Stimulated activated CD4-positive, alpha-beta T cell treated with anti-CD3 and anti-CD28 coated beads, Interleukin-1b, Interleukin-23, amount 100 ng/mL, for 4 hours (primary cell): ENCODE results near the gene GLRX3.
"Not testable (repeated sequence)": the region's sequence is repeated elsewhere in the genome, so short reads cannot be mapped to it uniquely, and the experiment has no call there.

Experiments
- DNase-seq, 2 donors: peaks; one replicate each; pipeline ENCODE4 v3.0.0-alpha.2; 2020; ENCODE audit warnings: low read depth in 2 of 2

Gene GLRX3

DNA sequence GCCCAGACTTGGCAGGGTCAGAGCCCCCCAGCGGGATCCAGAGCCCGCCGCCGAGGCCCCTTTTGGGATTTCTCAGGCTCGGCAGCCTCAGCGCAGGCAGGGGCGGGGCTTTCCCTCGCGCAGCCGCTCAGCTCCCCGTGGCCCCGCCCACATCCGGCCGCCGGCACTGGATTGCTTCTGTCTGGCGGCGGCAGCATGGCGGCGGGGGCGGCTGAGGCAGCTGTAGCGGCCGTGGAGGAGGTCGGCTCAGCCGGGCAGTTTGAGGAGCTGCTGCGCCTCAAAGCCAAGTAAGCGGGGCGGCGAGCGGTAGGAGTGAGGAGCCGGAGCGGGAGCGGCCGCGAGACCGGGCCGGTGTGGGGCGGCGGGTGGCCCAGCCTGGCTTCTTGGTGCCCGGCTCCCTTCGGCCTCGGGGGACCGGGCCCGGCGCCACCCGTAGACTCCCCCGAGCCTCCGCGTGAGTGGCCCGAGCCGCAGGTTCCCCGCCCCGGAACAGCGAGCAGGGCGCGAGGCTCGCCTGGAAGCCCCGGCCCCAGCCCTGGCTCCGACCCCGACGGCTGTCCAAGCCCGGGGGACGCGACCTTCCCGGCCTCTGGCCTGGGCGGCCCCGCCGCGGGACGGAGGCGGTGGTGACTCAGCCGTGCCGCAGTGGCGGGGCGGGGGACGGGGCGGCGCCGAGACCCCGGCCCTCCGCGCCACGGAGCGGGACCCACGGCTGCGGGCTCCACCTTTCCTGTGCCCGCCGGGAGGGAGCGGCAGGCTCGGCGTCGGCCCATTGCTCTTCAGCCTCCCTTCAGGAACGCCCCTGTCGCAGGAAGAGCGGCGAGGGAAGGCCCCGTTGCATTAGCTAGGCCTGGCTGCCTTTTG is at the start of gene GLRX3:
Gene GLRX3 (plus strand): TSS at position 166 of the 864 bp plus-strand sequence. CDS start 30 bp downstream, at position 196.
- DNase-seq = peak; percentile 83 to 95

DNA sequence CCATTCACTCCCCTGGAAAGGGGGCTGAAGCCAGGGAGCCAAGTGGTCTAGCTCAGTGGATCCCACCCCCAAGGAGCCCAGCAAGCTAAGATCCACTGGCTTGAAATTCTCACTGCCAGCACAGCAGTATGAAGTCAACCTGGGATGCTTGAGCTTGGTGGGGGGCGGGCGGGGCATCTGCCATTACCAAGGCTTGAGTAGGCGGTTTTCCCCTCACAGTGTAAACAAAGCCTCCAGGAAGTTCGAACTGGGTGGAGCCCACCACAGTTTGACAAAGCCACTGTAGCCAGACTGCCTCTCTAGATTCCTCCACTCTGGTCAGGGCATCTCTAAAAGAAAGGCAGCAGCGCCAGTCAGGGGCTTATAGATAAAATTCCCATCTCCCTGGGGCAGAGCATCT is 45.6 kb upstream of the GLRX3 start:
- not testable (repeated sequence) for DNase-seq

DNA sequence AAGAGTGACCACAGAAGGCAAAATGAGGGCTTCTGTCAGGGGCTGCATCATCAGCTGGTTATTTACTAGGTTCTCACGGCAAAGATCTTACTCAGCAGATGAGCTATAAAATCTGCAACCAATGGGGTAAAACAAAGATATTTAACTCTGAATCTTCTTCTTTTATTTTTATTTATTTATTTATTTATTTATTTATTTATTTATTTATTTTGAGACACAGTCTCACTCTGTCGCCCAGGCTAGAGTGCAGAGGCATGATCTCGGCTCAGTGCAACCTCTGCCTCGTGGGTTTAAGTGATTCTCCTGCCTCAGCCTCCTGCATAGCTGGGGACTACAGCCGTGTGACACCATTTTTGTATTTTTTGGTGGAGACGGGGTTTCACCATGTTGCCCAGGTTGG is 36.8 kb upstream of the GLRX3 start:
- DNase-seq = no peak

DNA sequence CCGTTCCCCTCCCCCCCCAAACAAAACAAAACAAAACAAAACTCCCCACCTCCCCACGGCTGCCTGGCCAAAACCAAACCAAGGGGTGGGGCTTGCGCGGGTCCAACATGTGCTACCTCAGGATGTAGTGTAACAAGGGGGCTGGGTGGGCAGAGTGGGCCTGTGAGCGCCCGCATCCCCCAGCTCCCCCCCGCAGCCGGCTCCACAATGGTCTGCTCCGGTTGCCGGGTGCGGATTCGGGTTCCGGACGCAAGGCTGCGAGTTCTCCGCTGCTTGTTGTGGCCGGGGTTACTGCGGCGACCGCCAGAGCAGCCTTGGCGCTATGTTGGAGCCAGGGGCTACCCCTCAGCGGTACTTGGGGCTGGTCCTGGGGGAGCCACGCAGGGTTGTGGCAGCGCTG is 30.5 kb upstream of the GLRX3 start:
- no peak for DNase-seq

DNA sequence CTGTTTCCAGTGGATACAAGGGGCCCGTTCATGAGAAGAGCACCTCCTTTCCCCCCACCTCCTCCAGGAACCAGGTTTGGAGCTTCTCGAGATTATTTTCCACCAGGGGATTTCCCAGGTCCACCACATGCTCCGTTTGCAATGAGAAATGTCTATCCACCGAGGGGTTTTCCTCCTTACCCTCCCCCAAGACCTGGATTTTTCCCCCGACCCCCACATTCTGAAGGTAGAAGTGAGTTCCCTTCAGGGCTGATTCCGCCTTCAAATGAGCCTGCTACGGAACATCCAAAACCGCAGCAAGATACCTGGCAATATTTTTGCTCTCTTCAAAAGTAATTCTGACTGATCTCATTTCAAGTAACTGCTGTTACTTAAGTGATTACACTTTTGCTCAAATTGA is 28.0 kb upstream of the GLRX3 start:
- not testable (repeated sequence) for DNase-seq

DNA sequence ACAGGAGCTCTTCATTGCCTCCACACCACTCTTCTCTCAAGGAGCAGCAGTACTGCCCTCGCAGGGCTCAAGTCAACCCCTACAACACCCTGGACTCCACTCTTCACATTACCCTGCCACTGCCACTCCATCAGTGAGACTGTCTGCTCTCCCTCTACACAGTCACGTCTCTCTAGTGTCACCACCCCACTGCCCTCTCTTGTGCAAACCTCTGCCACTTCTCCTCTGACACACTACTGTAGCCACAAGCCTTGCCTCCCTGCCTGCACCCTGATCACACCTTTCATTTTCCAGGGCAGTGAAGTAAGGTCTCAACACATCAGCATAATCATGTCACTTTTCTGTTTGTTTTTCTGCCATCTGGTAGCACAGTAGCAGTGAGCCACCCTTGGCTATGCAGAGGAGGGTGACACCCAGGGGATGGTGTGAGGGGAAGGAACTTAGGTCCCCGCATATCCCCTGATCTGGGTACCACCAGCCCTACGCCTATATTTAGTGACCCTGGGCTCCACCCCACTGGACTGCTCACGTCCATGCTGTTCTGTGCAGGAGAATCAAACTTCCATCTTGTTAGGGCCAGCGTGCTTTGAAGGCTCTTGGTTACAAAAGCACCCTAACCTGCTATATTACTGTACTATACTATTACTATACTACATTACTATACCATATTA is 27.1 kb upstream of the GLRX3 start:
- DNase-seq = no peak

DNA sequence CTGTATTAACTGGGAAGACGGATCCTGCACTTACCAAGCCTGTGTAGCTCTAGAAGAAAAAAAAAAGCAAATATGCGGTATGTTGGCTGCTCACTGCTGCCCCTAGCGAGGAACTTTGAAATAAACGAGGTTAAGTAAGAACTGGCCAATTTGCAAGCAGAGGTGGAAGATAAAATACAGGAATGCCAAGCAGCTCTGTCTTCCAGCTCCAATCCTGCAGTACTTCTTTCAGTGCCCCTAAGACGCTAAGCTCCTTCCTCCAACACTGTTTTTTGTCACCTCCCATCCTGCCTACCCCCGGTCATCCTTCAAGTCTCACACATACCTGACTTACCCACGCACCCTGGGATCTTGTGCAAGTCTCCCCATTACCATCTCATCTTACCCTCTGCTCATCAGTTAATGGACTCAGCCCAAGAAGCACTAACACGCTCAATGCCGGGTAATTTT is 26.4 kb upstream of the GLRX3 start:
- DNase-seq = peak; percentile 41 to 75

DNA sequence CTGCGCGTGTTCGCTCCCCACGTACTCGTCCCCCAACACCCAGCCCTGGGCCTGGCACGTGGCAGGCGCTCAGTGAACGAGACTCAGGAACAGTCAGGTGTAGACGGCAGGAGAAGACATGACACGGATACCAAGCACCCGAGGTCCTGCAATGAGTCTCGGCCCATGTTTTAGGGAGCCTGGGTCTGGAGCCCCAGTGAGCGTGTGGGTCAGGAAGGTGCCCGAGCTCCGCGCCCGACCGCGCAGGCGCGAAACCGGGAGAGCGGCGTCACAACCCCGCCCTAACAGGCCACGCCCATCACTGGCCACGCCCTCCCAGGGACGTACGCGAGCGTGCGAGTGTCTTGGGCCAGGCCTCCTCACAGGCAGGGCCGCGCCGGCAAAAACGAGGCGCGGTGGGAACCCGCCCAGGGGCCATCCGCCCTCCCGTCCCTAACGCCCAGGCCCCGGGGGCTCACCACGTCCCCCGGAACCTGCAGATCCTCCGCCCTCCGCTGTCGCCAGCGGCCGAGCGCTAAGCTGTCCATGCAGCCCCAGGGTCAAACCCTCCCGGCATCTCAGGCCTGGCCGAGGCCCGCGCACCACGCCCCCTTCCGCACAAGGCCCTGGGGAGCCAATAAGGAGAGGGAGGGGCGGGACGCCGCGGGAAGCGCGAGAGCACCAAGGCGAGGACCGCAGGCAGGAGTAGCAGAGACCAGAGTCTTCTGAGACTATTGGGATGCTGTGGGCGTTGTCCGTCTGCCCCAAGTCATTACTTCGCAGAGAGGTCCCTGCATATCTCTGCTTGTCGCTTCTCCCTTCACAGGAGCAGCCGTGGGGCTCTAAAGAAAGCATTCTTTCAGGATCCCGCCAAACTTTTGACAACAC is 25.7 kb upstream of the GLRX3 start, which contains the start of gene C10orf143:
Gene C10orf143 (minus strand): TSS at position 585 of the 867 bp plus-strand sequence. CDS start 58 bp downstream, at position 527.
- DNase-seq = peak; percentile 99

DNA sequence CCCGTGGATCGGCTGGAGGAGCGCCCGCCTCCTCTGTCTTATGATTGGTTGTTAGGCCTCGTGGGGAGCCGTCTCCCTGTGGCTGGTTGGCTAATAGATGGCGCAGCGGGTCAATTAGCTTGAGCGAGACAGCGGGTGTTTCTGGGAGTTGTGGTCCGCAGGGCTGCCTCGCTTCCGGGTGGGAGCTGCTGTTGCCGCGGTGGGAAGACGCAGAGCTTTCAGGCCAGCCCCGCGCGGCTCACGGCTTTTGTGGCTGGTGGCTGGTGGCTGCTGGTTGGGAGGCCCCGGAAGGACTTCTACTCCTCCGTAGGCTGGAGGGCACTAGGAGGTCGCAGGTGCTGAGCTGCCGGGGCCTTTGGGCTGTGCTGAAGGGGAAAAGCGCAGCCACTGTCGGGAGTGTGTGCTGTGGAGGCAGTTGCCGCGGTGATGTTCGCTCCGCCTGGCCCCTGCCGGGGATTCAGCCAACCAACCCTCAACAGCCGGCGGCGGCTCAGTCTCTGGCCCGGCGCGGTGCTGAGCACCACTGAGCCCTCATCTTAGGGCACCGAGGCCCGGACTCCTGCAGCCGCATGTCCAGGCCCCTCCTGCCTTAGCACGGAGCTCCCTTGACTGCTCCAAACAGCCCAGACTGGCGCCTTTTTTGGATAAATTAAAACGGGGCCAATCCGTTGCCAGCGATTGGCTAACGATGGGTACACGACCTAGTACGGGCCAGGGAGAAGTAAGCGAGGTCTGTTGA is 24.9 kb upstream of the GLRX3 start:
- DNase-seq = peak; percentile 83 to 89

DNA sequence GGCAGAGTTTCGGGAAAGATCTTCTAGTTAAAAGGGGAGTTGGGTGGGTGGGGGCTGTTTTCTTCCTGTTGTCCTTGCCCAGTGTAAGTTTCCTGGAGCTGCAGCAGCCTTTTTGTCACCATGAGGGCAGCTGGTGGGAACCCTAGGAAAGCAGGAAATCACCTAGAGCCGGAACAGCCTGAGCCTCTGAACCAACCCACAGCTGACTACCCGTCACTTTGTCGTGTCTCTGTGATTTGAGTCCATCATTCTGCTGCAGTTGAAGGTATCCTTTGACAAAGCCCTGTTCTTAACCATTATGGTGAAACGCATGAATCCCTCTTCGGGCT is 24.4 kb upstream of the GLRX3 start:
- no peak for DNase-seq

DNA sequence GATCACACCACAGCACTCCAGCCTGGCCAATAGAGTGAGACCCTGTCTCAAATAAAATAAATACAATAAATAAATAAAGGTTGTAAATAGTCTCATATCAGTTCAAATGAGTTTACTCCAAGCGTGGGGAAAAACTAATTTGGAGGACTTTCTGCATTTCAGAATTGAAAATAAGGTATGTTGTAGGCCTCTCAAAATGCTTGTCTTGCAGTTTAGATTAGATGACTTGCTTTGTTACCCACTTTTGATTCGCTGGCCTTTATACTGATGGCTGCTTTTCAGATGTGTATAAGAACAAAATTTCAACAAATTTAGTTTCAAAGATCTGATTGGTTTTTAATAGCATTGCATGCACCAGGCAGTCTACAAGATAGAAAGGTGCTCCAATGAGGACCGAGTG is 23.4 kb upstream of the GLRX3 start:
- DNase-seq = no peak

DNA sequence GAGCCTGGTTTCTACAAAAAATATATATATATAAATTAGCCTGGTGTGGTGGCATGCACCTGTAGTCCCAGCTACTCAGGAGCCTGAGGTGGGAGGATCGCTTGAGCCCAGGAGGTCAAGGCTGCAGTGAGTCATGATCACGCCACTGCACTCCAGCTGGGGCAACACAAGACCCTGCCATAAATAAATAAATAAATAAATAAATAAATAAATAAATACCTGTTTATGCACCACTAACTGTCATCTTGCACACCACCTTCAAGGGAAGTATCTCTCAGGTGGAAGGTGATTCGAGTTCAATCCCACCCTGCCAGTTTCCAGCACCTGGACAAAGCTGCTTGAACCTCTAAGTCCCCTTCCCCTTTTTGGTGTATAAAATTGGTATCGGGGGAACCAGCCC is 19.2 kb upstream of the GLRX3 start:
- DNase-seq = not testable (repeated sequence)

DNA sequence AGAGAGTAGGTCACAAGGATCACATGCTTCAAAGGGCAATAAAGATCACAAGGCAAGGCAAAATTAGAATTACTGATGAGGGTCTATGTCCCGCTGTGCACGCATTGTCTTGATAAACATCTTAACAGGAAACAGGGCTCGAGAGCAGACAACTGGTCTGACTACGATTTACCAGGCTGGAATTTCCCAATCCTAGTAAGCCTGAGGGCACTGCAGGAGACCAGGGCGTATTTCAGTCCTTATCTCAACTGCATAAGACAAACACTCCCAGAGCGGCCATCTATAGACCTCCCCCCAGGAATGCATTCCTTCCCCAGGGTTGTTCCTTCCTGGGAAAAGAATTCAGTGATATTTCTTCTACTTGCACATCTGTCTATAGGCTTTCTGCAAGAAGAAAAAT is 18.7 kb upstream of the GLRX3 start:
- not testable (repeated sequence) for DNase-seq

DNA sequence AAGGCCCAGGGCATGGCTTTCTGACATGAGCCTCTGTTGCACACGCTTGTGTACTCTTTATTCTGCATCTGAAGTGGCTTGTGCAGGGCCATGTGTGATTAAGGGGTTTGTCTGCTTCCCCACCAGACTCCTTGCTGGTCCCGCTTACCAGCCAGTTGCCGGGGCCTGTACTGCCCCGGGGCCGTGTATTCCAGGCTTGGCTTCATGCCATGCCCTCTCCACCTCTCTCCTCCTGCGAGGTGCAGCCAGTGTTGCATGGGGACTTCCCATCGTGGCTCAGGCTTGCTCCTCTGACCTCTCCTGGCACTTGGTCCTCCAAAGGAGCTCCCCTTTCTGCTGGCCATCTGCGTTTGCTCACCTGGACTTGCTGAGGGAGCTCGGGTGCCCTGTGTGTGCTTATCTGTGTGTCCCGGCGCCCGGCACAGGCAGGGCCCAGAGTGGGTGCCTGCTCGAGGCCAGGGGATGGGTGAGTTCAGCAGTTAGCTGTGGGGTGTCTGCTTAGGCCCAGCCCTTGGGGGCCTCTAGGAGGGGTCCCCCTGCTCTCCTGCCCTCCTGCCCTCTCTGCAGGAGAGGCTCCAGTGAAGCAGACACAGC is 14.6 kb upstream of the GLRX3 start:
- no peak for DNase-seq

DNA sequence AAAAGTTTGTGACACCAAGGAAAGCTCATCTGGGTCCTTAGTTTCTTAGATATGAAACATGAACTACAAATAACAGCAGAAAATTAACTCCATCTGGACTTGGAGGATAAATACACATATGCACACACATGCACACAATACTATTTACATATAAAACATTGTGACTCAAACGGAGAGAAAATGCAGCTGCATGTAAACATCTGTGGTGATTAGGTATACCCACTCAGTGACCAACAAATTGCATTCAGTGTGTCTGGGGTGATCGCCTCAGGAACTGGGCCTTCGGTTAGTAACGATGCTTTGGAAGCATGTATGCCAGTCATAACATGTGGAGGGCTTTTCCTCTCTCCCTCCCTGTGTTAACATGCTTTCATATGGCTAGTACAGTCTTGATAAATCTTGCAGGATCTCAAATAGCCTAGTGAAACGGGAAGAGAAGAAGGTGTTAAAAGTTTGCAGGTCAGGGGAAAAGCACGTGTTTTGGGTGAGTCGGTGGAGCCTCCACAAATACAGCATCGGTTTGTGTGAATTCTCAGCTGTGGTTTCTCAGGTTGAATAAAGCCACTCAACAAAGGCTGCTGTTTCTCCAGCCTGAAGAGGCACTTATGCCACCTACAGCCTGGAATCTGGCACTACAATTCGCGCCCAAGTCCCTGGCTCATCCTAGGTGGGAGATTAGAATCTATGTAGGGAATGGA is 8.7 kb upstream of the GLRX3 start:
- DNase-seq = peak; percentile 26 to 37

DNA sequence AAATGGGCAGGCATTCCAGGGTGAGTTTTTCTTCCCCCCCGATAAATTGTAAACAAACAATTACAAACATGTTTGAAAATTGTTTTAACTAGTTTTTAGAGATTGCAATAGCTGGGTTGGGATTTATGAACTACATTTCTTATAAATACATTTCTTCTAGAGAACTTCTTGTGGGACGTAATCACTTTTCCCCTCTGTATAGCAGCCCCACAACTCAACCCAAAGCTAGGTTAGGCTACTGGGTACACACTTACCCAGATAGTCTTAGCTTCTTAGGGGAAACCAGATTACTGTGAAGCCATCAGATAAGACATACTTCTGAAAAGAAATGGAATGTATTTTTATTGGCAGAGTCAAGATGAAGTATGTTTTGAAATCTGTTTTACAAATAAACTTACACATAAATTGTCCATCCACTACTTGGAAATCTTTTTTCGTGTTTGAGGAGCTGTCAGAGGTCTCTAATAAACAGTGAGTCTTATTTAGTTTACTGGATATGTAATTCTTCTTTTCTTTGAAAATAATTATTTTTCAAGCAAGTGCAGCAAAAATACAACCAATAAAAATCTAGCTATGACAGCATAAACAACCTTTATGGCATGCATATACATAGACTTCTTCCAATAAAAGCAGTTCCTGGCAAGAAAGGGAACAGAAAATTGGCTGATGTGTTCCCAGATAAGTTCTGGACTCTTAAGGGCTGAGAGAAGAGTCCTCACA is 8.0 kb upstream of the GLRX3 start:
- DNase-seq = no peak

DNA sequence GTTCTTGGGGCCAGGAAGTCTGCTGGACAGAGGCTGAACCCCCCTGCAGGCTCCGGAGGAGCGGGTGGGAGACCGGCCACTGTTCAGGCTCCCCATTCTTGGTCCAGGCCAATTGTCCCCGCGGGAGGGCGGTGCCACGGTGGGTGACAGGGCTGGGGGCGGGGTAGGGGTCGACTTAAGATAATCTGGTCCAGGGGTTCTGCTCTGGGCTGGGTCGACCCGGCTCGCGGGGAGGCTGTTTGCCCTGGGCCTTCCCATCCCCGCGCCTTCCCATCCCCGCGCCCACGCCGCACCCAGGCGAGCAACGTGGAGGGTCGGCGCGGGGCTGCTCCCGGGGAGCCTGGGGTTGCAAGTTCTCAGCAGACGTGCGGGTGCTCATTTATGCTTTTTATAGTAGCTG is 7.3 kb upstream of the GLRX3 start:
- DNase-seq = no peak

DNA sequence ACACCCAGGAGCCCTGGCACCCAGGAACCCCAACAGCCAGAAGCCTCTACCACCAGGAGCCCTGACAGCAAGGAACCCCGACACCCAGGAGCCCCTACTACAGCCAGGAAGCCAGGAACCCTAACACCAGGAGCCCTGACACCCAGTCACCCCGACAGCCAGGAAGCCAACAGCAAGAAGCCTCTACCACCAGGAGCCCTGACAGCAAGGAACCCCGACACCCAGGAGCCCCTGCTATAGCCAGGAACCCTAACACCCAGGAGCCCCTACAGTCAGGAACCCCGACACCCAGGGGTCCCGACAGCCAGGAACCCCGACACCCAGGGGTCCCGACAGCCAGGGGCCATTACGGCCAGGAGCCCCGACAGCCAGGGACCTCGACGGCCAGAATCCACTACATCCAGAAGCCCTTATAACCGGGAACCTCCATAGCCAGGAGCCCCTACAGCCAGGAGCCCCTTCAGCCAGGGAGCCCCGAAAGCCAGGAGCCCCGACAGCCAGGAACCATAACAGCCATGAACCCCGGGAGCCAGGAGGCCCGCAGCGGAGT is 440 bp upstream of the GLRX3 start:
- no peak for DNase-seq

DNA sequence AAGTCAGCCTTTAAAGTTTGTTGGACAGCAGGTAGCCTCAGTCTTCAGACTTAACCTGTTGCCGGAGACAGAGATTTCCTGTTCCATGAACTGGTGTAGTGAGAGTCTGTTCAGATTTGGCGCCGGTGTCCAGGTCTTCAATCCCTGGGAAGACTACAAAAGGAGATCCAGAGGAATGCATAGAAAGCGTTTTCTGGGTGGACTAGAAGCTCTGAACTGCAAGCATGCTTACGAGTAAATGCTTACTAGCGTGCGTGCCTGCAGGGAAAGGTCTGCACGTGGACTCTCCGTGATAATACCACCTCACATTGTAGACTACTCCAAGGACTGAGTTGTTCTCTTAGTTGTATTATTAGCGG is 878 bp downstream of the GLRX3 start:
- no peak for DNase-seq
